Stimulated activated CD8-positive, alpha-beta memory T cell treated with anti-CD3 and anti-CD28 coated beads, Interleukin-7, amount 100 ng/mL, for 1 hour (primary cell): ENCODE measurements around the gene BZW2.
"Not testable (repeated sequence)": the region's sequence is repeated elsewhere in the genome, so short reads cannot be mapped to it uniquely, and the experiment has no call there.

Experiments used
- DNase-seq, 2 donors: peaks; one replicate each; pipeline ENCODE4 v3.0.0-alpha.2; 2020; ENCODE audit warnings: low read depth in 2 of 2

Gene BZW2

DNA sequence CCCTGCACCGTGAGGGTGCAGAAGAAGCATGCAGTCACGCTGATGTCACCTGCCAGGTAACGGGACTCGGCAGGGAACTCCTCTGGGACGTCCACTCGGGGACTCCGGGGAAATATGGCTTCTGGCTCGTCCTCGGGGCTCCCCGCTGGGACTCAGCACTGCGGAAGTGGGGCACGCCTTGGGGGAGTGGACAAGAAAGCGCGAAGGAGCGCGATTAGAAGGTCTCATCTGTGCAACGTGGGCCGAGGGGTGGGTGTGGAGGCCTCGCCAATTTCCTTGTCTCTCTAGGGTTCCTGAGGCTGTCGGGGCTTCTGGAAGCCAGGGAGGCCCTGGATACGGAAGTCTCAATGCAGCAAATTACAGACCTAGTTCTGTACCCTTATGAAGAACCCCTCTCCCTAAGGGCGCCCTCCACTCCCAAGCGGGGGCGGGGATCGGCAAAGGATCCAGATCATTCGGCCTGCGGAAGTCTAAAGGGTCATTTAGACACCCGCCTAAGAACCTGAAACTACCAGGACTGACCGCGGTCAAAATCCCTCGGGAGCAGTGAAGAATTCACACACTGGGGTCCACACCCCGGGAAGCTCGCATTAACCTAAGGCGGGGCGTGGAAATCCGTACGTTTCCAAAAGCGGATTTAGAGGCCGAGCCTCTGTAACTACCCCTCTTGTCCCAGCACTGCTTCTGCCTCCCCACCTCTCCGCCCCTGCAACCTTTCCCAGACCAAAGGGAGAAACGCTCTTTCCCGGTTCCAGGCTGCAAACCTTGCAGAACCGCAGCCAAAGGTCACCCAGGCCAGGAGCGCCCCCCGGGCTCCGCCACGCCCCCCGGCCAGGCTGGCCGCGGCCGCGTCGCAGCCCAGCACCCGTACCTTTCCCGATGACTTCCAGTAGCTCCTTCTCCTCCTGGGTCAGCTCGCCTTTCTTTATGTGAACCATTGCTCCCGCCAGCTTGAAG lies 1.1 kb upstream of the BZW2 start:
- DNase-seq = peak in 1 of 2 donors; percentile 20

DNA sequence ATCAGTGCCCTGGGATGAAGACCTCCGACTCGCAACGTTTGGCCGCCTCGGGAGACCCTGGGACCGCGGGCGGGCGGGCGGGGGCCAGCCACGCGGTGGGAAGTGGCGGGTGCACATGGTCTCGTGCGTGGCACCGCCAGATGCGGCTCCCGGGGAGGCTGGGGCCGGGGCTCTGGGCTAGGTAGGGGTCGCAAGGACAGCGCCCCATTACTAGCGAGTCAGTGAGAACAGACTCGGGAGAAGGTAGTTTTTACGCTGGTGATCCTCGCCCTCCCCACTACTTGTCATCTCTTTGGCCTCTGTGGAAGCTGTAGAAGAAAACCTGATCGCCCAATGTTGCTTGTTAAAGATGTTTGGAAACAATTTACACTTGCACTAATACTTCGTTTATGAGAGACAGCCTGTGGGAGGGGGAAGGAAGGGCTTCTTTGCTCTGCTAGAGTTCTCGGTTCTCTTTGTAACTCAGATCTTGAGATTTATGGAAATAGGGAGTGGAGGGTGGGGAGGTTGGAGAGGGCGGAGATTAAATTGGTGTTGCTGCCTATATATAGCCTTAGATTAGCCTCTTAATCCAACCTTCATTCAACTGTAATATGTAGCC lies 591 bp downstream of the BZW2 start:
- peak in 1 of 2 donors; percentile 0 for DNase-seq

DNA sequence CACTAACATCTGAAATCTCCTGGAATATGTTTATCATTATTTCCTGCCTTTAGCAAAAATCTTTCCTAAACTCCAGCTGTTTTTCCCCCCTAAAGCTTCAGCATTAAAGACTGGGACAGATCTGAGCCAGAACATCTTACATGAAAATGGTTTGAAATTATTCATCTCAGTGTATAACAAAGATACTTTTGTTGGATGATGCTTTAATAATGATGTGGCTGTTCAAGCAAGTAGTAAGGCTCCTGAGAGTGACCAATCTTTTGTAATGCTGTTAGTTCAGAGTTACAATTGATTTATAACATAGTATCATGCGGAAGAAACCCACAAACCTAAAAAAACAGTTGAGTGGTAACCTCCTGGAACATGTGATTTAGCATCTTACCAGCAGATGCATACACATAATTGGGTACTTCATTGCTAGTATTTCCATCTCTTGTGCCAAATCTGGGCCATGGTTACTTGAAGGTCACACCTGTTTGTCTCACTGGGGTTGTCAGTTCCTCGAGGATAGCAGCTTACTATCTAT lies 1.5 kb downstream of the BZW2 start:
- no peak for DNase-seq

DNA sequence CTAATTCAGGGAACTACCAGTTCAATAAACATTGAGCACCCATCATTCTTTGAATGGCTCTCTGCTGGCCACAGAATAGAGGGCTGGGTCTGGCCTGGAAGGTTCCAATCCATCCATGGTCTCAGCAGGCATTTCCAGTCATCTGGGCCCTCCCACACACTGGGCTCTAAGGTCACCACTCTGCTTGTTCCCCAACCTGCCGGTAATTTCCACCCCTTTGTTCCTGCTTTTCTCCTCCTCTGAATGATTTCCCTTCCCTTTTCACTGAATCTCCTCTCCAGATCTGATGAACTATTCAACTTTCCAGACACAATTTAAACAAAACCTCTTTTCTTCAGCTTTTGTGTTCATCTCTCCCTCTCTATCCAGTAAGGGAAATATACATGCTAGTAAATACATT lies 2.6 kb downstream of the BZW2 start:
- DNase-seq = no peak

DNA sequence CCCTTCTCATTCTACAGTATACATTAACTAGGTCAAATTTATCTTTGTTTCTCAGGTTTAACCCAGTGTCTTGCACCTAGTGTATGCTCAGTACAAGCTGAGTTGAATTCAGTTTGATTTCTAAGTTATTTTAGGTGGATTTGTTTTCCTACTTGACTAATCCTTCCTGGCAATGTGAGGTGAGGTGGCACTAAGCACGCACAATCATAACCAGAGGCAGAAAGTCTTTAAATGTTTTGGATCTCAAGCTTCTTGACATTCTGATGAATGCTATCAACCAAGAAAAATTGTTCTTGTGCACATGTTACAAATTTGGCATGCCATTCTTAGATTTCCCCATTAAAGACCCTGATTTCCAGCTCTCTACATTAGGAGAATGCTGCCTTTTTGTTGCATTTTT lies 3.2 kb downstream of the BZW2 start:
- DNase-seq = no peak

DNA sequence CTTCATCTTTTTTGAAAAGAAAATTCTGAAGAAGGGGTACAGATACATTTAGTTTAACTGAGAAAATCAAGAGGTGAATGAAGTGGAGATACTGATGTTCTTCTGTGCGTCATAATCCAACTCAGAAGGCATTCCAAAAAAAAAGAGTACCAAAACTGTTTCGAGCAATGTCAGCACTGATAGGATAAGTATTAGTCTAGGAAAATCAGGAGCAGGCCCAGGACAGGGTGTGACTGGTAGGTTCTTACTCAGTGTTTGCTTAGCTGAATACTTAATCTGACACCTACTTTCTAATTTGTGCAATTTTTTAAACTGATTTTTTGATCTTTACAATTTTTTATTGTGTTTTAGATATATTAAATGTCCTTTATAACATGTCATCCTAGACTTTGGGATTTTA lies 4.3 kb downstream of the BZW2 start:
- DNase-seq = no peak

DNA sequence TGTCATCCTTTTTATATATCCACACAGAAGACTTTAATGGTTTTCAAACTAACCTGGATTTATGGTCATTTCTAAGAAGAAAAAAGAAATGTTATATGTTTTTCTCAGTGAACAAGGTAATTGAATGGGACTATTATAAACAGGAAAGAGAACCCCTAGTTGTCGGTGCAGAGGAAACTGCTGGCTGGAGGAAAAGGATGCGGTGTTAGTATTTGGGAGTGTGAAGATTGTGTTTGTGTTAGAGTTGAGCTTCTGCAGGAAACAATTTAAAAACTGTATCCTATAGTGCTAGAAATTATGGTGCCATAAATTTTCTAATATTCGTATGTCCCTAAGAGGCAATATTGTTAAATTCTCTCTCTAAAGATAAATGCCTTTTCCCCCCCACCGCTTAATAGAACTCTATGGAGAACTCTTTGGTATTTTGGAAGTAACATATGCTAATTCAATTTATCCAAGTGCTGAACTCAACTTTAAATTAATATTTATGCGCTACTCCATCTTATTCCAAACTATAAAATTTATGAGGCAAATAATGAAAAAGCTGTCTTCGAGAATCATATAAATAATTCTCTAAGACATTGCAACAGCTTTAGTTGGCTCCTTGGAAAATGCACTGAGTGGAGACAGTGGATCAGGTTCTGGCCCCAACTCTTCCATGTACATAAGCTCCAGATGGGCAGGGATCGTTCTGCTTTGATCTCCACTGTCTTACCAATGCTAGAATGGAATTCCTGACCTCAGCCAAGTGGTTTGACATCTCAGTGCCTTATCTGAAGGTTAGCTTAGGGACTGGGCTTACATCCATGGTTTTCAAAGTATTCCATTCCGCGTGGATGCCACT lies 5.6 kb downstream of the BZW2 start:
- DNase-seq = no peak

DNA sequence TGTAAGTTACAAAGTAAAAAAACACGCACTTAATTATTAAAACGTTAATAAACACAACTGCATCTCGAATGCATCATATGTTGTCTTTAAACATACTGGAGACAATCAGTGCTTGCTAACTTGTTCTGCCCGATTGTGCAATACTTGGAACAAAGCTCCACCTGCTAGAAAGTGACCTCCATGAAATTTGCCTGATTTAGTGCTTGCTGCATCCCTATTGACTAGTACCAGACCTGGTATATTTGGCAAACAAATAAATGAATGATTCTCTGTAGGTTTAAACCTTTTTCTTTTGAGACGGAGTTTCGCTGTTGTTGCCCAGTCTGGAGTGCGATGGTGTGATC lies 6.2 kb downstream of the BZW2 start:
- no peak for DNase-seq

DNA sequence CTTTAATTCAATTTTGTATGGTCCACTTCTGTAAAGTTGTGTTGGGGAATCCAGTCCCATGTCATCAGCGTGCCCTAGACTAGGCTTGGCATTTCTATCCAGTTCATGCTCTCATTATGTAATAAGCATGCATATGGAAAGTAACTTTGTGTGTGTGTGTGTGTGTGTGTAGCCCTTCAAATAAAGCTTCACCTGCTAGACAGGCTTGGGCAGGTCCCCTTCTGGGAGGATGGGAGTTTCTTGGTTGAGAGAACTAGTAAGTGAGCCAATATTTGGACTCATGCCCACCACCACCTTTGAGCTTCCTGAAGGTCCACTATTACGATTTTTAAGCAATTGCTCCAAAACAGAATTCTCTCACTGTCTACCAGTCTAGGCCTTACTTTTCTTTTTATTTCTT lies 6.9 kb downstream of the BZW2 start:
- no peak for DNase-seq

DNA sequence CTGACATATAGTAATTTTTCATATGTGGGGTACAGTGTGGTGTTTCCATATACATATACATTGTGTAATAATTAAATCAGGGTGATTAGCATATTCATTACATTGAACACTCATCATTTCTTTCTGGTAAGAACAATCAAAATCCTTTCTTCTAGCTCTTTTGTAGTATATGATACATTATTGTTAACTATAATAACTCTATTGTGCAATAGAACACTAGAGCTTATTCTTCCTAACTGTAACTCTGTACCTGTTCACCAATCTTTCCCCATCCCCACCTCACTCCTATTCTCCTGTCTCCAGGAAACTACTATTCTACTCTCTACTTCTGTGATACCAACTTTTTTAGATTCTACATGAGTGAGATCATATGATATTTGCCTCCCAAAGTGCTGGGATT lies 9.4 kb downstream of the BZW2 start:
- DNase-seq = no peak

DNA sequence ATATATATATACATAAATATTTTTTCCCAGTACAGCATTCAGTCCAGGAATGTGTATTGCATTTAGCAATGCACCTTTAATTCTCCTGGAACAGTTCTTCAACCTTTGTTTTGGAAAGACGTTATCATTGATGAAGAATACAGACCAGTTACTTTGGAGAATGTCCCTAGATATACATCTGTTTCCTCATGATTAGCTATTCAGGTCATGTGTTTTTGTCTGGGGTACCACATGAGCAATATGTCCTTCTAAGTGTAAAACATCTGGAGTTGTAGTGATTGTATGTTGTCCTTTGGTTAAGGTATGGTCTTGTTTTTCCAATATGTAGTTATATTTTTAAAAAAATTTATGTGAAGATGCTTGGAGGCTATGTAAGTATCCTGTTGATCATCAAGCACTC lies 10.2 kb downstream of the BZW2 start:
- DNase-seq = no peak

DNA sequence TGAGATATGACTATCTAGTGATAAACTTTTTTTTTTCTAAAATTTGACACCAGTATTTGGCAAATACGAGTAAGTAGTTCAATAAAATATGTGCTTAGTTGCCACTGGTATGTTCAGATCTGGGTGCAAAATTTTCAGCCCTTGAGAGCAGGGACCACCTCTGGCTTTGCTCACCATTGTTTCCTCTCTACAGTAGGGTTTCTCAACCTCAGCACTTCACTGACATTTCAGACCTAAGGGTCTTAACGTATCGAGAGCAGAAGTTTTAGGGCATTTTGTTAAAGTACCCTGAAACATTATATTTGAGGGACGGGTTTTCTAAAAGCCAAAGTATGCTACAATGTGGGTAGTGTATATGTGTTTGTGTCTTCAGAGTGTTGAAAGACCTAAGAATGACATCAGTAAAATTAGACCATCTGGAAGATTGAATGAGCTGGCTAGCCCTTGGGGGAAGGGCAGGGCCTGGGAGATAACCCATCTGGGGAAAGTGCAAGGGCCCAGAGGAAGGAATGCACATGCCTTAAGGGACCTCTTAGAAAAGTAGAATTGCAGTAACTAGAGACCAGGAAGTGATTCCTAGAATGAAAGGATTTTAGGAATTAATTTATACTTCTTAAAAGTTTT lies 11.8 kb downstream of the BZW2 start:
- no peak for DNase-seq

DNA sequence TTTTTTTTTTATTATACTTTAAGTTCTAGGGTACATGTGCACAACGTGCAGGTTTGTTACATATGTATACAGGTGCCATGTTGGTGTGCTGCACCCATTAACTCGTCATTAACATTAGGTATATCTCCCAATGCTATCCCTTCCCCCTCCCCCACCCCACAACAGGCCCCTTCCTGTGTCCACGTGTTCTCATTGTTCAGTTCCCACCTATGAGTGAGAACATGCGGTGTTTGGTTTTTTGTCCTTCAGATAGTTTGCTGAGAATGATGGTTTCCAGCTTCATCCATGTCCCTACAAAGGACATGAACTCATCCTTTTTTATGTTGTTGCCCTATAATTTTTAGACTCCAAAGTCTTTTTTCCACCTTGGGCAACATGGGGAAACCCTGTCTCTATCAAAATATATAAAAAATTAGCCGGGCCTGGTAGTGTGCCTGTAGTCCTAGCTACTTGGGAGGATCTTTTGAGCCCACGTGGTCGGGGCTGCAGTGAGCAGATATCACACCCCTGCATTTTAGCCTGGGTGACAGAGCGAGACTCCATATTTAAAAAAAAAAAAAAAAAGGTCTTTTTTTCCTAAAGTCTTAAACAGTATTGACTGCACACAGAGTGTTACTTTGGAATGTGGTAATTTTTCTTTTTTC lies 14.0 kb downstream of the BZW2 start:
- DNase-seq = not testable (repeated sequence)

DNA sequence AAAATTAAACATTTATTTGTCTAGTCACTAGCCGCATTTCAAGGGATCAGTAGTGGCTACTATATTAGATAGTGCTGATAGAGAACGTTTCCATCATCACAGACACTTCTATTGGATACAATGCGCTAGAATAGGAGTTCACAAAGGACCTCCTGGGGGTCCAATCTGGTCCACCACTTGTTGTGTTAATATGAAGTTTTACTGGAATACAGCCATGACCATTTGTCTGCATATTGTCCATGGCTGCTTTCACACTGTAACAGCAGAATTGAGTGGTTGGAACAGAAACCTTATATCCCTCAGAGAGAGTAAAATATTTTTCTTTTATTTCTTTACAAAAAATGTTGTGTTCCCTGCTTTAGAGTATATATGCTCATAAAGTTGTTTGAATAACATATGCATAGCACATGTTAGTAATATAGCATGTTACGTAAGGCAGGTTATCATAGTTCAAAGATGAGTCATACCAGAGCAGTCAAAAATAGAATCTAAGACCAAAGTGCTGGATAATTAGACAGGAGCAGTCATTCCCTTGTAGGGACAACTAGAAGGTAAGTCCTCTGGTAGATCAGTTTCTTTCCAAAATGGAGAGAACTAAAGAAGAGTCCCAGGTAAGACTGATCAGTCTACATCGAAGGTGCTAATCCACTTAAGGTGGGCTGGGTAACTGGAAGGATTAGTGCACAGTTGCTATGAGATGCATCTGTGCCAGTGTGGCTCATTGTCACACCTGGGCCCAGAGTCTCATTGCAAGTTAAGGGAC lies 14.9 kb downstream of the BZW2 start:
- DNase-seq = no peak

DNA sequence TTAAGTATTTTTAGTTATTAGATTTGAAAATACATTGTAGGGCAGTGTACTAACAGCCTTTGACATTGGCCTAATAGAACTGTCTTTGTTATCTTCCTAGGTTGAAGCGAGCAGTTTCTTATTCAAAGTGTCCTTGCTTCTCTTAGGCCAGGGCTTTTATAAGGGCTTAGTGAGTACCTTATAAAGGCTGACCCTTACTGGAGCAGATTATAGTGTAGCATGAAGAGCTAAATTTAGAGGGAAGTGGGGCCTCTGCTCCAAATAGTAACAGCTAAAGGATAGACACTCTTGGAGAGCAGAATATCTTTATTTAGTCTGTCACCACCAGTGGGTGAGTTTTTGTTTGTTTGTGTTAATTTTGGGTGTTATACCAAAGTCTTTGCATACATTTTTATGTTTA lies 15.9 kb downstream of the BZW2 start:
- no peak for DNase-seq

DNA sequence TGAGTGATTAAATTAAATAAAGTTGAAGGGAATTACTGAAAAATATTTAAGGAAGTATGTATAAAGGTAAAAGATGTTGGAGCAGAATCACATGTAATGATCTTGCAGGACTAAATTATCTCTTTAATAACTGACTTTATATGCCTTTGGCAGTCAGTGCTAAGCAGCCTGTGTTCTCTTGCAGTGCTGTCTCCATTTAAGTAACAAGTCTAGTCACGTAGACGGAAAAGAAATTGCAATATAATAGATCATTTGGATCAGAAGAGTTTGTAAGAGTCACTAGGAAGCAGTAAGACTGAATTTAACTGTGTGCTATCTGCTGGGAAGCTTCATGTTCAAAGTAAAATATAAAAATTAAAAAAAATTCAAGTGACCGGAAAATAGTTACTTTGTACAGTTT lies 21.4 kb downstream of the BZW2 start:
- DNase-seq = no peak

DNA sequence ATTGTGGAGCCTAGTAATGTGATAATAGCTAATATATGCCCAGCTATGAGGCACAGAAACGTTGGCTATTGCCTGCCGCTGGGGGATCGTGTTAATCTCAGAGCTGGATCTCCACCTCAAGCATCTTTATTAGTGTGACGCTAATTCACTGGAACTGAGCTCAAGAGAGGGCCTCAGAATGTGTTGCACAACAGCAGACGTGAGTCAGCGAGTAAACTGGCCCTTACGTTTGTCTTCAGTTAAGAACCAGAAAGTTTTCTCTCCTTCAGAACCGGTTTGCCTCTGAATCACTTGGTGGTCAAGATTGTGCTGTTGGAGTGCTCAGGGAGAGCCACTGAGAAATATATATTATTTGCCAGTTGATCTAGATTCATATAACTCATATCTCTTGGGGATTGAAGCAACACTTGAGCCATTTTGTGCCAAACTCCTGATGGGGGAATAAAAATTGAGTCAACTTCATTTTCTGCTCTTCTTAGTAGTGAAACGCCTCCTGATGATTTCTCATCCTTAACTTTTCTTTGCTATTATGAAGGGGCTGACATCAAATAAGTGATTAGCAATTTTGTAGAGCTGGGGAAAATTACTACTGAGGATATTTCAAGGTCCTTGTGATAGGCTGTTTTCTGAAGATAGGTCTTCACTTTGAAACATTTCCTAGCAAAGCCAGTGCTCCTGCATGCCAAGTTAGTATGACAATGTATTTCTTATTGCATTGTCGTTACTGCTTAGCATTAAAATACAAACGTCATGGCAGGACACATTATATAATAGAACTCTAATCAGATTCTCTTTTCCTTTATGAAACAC lies 22.3 kb downstream of the BZW2 start:
- no peak for DNase-seq

DNA sequence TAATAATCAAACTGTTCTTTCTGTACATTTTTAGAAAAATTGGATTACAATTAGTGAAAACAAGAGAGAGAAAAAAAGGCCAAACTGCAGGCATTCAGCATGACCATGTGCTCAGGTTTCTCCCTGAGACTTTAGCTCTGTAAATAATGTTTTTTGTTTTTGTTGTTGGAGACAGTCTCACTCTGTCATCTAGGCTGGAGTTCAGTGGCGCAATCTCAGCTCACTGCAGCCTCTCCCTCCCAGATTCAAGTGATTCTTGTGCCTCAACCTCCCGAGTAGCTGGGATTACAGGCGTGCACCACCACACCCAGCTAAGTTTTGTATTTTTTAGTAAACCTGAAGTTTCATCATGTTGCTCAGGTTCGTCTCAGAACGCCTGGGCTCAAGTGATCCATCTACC lies 23.0 kb downstream of the BZW2 start:
- DNase-seq = no peak

DNA sequence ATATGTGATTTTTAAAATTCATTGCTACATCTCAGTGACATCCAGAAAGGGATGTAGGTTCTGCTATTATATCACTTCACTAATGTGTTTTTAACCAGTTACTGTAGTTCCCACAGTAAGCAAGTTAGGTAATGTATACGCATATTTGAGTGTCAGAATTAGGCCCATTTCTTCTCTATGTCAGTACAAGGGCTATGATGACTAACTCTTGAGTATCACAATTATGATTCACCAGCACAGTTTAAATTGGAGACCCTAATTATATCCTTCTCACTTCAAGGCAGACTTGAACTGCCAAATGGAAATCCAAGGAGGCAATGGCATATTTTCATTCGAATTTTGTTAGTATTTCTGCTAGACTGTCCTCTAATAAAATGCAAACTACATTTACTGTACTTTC lies 23.6 kb downstream of the BZW2 start:
- no peak for DNase-seq

DNA sequence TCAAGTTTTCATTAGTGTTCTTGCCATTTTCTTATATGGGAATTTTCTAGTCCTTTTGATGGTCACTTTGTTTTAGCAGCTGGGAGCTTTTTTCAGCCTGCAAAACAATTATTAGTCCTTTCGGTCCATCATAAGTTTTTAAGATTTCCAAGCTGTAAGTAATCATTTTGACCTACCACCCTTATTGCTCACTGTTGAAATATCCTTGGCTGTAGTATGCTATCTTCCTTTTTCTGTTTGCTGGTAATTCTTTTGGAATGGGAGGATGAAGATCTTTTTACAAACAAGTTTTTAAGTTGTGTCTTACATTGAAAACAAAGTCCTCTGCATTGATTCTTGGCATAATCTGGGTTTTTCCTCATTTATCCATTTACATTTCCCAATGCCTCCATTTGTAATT lies 24.0 kb downstream of the BZW2 start:
- no peak for DNase-seq
